Thoracic aorta (tissue), 2 donors: ENCODE measurements around the gene PLSCR4. TPM values are rescaled to one million over a fixed set of nuclear protein-coding genes. Genes with fewer than 3 reads are reported as not detected.
"Not testable (repeated sequence)": the region's sequence is repeated elsewhere in the genome, so short reads cannot be mapped to it uniquely, and the experiment has no call there.

Experiments used
- ATAC-seq: fragments of 150-250 bp; one replicate; pipeline ENCODE4 v1.8.0; 2017; ENCODE audit warnings: low read depth; ENCODE audit not compliant: insufficient number of reproducible peaks, low FRiP score
- DNase-seq: peaks from one replicate; pipeline ENCODE4 v3.0.0-alpha.2; 2020; ENCODE audit warnings: low spot score
- H3K27ac ChIP-seq, 2 donors: fragments of 200-600 bp; sonication (generic); 1 replicate in 1 of 2; 2 replicates in 1 of 2; pipeline ENCODE4 v1.5.1; 2016; ENCODE audit warnings: mild to moderate bottlenecking in 2 of 2, moderate library complexity in 2 of 2
- H3K27me3 ChIP-seq: fragments of 200-600 bp; sonication (generic); replicated peaks from 2 replicates; pipeline ENCODE4 v1.6.0; 2016; ENCODE audit warnings: mild to moderate bottlenecking; ENCODE audit not compliant: insufficient read depth
- H3K36me3 ChIP-seq: fragments of 200-600 bp; sonication (generic); one replicate; pipeline ENCODE4 v1.5.1; 2016
- H3K4me1 ChIP-seq, 2 donors: fragments of 200-600 bp; sonication (generic); 1 replicate in 1 of 2; 2 replicates in 1 of 2; pipeline versions ENCODE4 v1.5.1 to v1.6.0; 2016; ENCODE audit warnings: low read depth in 2 of 2, mild to moderate bottlenecking in 1 of 2; ENCODE audit not compliant: control insufficient read depth in 1 of 2
- H3K4me3 ChIP-seq: fragments of 200-600 bp; sonication (generic); 2 replicates; pipeline ENCODE4 v1.5.1; 2016; ENCODE audit warnings: mild to moderate bottlenecking
- H3K9me3 ChIP-seq: fragments of 200-600 bp; sonication (generic); 2 replicates; pipeline ENCODE4 v1.5.1; 2016
- total RNA-seq, 2 donors: library from RNA; depleted of rRNA; stranded (reverse); fragments of >200 nt; gene quantifications; one replicate each; pipeline versions ENCODE4 v1.1.0 to v1.2.3, GENCODE V29; 2016
- TF ChIP-seq, protein P1 (sequence below): fragments of 200-600 bp; sonication (generic); IDR thresholded peaks from one replicate; pipeline ENCODE4 v1.5.1; 2019; ENCODE audit warnings: antibody characterized with exemption

PLSCR4 gene, protein sequence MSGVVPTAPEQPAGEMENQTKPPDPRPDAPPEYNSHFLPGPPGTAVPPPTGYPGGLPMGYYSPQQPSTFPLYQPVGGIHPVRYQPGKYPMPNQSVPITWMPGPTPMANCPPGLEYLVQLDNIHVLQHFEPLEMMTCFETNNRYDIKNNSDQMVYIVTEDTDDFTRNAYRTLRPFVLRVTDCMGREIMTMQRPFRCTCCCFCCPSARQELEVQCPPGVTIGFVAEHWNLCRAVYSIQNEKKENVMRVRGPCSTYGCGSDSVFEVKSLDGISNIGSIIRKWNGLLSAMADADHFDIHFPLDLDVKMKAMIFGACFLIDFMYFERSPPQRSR
- total RNA-seq: 100 to 1,000 TPM; 115 to 148 TPM

DNA sequence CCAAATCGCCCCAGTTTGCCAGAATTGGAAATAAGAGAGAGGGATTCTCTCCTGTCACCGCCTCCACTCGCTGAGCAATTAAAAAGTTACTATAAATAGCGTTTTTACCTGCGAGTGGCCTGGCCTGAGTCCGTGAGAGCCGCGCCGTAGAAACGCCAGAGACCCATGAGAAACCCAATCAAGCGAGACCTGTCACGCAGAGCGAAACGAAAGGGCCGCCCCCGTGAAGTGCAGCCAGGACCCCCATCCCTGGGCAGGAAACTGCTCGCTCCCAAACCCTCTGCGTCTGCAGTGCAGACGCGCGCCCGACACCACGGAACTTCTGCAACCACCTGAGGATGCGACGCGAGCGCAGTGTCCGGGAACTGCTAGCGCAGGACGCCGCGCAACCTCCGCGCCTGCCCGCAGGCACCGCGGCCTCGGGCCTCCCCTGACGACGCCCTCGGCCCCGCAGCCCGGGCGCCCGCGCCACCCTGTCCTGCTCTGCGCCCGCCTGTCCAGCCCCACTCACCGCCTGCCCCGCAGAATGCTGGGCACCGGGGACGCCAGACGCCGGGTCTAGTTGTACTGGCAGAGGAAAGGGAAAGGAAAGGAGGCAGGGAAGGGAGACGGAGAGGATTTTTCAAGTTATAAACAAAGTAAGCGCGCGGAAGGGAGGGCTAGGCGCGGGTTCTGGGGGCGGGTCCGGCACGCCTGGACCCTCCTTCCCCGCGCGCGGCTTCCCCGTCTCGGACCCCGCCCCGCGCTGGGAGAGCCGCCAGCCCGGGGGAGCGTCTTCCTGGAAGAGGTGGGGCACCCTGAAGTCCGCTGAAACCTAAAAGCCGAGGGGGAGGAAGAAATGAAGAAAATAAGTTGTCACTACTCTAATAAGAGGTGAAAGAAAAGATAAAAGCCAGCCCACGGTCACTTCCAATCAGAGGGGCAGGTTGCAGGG lies at the start of gene PLSCR4:
TSS of gene PLSCR4 (minus strand) at position 657 of the 934 bp plus-strand sequence. CDS start 29,034 bp downstream, outside the sequence.
- TF ChIP-seq, protein P1, sequence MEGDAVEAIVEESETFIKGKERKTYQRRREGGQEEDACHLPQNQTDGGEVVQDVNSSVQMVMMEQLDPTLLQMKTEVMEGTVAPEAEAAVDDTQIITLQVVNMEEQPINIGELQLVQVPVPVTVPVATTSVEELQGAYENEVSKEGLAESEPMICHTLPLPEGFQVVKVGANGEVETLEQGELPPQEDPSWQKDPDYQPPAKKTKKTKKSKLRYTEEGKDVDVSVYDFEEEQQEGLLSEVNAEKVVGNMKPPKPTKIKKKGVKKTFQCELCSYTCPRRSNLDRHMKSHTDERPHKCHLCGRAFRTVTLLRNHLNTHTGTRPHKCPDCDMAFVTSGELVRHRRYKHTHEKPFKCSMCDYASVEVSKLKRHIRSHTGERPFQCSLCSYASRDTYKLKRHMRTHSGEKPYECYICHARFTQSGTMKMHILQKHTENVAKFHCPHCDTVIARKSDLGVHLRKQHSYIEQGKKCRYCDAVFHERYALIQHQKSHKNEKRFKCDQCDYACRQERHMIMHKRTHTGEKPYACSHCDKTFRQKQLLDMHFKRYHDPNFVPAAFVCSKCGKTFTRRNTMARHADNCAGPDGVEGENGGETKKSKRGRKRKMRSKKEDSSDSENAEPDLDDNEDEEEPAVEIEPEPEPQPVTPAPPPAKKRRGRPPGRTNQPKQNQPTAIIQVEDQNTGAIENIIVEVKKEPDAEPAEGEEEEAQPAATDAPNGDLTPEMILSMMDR: no peak
- H3K4me1 ChIP-seq: peaks cover 12 to 15% of the 10 kb centered on the region in 2 donors
- no peaks in the 10 kb centered on the region for H3K36me3 ChIP-seq
- DNase-seq: peak; percentile 23
- H3K9me3 ChIP-seq: no peaks in the 10 kb centered on the region
- H3K4me3 ChIP-seq: peak within 1 kb of the TSS; percentile 86
- H3K27me3 ChIP-seq: no peaks in the 10 kb centered on the region
- H3K27ac ChIP-seq: peak within 1 kb of the TSS; percentile 90 to 99
- peak; percentile 72 for ATAC-seq

DNA sequence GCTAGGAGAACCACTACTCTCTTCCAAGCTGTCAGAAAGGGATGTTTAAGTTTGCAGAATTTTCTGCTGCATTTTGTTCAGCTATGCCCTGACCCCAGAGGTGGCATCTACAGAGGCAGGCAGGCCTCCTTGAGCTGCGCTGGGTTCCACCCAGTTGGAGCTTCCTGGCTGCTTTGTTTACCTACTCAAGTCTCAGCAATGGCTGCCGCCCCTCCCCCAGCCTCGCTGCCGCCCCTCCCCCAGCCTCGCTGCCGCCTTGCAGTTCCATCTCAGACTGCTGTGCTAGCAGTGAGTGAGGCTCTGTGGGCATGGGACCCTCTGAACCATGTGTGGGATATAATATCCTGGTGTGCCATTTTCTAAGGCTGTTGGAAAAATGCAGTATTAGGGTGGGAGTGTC lies 42.5 kb upstream of the PLSCR4 start:
- H3K4me1 ChIP-seq, H3K36me3 ChIP-seq, DNase-seq, H3K4me3 ChIP-seq, ATAC-seq, H3K27ac ChIP-seq, H3K9me3 ChIP-seq, H3K27me3 ChIP-seq: not testable (repeated sequence)

DNA sequence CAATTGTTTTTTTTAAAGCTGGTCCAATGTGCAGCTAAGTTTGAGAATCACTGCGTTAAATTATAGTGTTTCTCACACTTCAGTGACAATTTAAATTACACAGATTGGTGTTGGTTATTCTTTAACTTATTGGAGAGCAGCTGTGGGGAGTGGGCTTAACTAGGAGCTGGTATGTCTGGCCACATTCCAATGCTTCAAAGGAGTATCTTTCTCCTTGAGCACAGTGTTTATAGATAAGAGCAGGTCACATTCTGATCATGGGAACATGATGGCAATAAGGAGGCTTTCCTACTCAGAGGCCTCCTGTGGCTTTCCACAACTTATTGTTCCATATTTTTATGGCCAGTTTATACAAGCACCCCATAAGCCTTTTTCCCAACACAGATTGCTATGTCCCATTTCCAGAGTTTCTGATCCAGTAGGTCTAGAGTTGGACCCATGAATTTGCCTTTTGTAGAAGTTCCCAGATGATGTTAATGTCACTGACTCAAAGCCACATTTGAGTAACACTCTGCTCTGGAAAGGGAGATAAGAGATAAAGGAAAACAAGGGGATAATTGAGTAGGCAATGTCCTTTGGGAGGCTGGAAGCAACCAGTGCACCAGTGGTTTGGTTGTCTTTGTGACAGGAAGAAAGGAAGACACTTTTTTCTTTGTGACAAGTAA lies 33.0 kb upstream of the PLSCR4 start:
- ATAC-seq (no peak), DNase-seq (no peak)
- Histone ChIP-seq H3K4me1 (peaks cover 8 to 27% of the 10 kb centered on the region in 2 donors), H3K9me3 (no peaks in the 10 kb centered on the region), H3K27ac (no peak overlapping the region), H3K27me3 (no peaks in the 10 kb centered on the region), H3K36me3 (no peaks in the 10 kb centered on the region), H3K4me3 (no peak overlapping the region)
- TF ChIP-seq, protein P1: no peak

DNA sequence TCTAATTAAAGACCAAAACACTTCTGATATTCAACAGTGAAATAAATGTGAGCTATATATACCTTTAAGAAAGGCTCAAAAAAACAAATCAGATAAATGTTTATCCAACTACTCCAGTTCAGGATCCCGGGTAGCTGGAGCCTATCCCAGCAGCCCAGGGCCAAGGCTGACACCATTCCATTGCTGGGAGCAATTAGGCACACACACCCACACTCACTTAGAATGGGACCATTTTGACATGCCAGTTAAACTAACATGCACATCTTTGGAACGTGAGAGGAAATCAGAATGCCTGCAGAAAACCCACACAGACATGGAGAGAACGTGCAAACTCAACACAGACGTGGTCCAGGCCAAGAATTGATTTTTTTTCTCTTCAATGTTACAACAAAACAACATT lies 30.0 kb upstream of the PLSCR4 start:
- Histone ChIP-seq H3K36me3 (no peaks in the 10 kb centered on the region), H3K27me3 (no peaks in the 10 kb centered on the region), H3K4me1 (peaks cover 21 to 50% of the 10 kb centered on the region in 2 donors), H3K27ac (no peak overlapping the region), H3K9me3 (no peaks in the 10 kb centered on the region), H3K4me3 (no peak overlapping the region)
- TF ChIP-seq, protein P1: no peak
- ATAC-seq (no peak), DNase-seq (no peak)

DNA sequence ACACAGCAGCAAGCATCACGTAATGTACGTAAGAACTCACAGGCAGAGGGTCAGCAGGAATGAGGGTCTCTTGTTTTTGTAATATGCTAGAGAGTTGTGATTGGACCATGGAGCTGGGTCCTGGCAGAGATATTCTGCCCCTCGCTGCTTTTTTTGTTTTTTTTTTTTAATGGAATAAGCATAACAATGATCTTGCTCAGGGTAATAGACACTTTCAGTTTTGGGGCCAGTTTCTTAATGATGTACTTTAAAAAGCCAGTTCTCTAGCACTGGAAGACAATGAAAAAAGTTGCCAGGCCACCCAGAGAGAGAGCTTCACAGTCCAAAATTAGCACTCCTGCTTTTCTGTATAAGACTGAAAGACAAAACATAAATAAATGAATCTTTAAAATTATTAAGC lies 29.0 kb upstream of the PLSCR4 start:
- Histone ChIP-seq H3K4me3 (peak overlapping the region; percentile 29), H3K4me1 (peaks cover 21 to 58% of the 10 kb centered on the region in 2 donors), H3K27me3 (no peaks in the 10 kb centered on the region), H3K27ac (peak overlapping the region; percentile 50 to 82), H3K36me3 (no peaks in the 10 kb centered on the region), H3K9me3 (no peaks in the 10 kb centered on the region)
- DNase-seq (no peak), ATAC-seq (no peak)
- TF ChIP-seq, protein P1: no peak
